ENCODE data around the gene OR11G2. TPM values are rescaled to one million over a fixed set of nuclear protein-coding genes. Genes with fewer than 3 reads are reported as not detected.

OR11G2 gene
- total and polyA plus RNA-seq, 2 of the 8 experiments (the other 6 are each of a cell fraction or from before 2014, with no cell fraction given) = not detected

DNA sequence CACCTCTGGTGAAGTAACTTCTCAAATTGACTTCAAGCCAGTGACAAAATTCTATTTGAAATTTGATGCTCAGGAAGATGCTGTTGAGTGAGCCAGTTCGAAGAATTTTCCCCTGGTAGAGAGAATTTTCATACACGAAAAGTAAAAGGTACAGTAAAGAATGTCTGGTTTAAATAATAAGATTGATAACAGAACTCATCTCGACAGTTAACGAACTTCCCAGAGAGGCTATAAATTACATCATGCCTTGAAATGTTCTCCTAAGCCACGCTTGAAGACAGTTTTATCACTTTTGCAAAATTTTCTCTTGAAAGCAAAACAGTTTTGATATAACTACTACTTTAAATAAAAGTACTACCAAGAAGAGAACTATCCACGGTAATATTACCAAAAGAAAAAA lies 14.4 kb upstream of the OR11G2 start:
- DNase-seq (ENCODE audit: low read depth in 1 of 2, low spot score in 2 of 2) (no peak), FAIRE-seq (no peak)
- Histone ChIP-seq H2AFZ (ENCODE audit: low read length) (no peak overlapping the region), H3K27ac (ENCODE audit: low read depth, low read length) (no peak overlapping the region), H3K27me3 (replicated peaks in 1 of 4; ENCODE audit: control insufficient read depth in 3 of 4, extremely low read depth in 1 of 4, insufficient read depth in 3 of 4, low read length in 3 of 4) (no peaks in the 10 kb centered on the region), H4K91ac (replicated peaks; ENCODE audit: insufficient read length, low read length) (no peak overlapping the region), H2AK5ac (ENCODE audit: low read depth, low read length) (no peak overlapping the region), H4K8ac (ENCODE audit: extremely low read depth, insufficient read depth, low read length) (no peak overlapping the region), H2BK15ac (ENCODE audit: low read length) (no peak overlapping the region), H3K9me3 (ENCODE audit: insufficient read depth in 2 of 2, low read depth in 1 of 2, low read length in 1 of 2) (peaks cover 46 to 56% of the 10 kb centered on the region in 2 experiments), H3K4ac (replicated peaks; ENCODE audit: insufficient read length, low read depth, low read length) (no peak overlapping the region), H2BK5ac (ENCODE audit: low read depth, low read length) (no peak overlapping the region), H3K4me2 (ENCODE audit: insufficient read depth in 1 of 2, low read depth in 2 of 2, low read length in 2 of 2) (no peak overlapping the region), H3K23ac (ENCODE audit: insufficient read length) (no peak overlapping the region), H3K14ac (ENCODE audit: insufficient read length) (no peak overlapping the region), H3K18ac (ENCODE audit: extremely low read depth, low read length) (no peak overlapping the region), H2BK20ac (ENCODE audit: low read length) (no peak overlapping the region), H3K56ac (replicated peaks; ENCODE audit: insufficient read length, low read depth, low read length) (no peak overlapping the region), H3K79me1 (ENCODE audit: low read depth, low read length) (no peaks in the 10 kb centered on the region), H4K20me1 (replicated peaks in 1 of 2; ENCODE audit: control insufficient read depth in 1 of 2, insufficient read depth in 2 of 2, low read length in 2 of 2) (no peaks in the 10 kb centered on the region), H3K23me2 (ENCODE audit: low read depth, low read length) (peaks cover 2% of the 10 kb centered on the region; the same call in 1 of the 2 replicates), H2BK12ac (ENCODE audit: low read depth, low read length) (no peak overlapping the region), H3K36me3 (ENCODE audit: control insufficient read depth in 2 of 4, insufficient read depth in 4 of 4, low read length in 3 of 4) (no peaks in the 10 kb centered on the region), H3K4me3 (ENCODE audit: extremely low read depth in 1 of 4, insufficient read depth in 2 of 4, low read depth in 3 of 4, low read length in 4 of 4) (no peak overlapping the region), H3K9ac (replicated peaks in 1 of 4; ENCODE audit: extremely low read depth in 1 of 4, low read depth in 3 of 4, low read length in 3 of 4) (no peak overlapping the region), H3K4me1 (replicated peaks in 1 of 4; ENCODE audit: control insufficient read depth in 3 of 4, insufficient read depth in 4 of 4, low read length in 3 of 4) (no peaks in the 10 kb centered on the region), H4K5ac (ENCODE audit: insufficient read length, low read depth, low read length) (no peak overlapping the region), H2BK120ac (replicated peaks; ENCODE audit: low read depth, low read length) (no peak overlapping the region), H3K79me2 (ENCODE audit: control insufficient read depth in 1 of 2, insufficient read depth in 2 of 2, low read length in 2 of 2) (no peaks in the 10 kb centered on the region)
- ChIA-PET POLR2A (ENCODE audit: partially characterized antibody) (no interaction called here), CTCF (ENCODE audit: partially characterized antibody) (no interaction called here)
- TF ChIP-seq ASH2L (IDR thresholded peaks at IDR 0.05; ENCODE audit: low read length) = no peak
- no peak for TF ChIP-seq CBX8 (IDR thresholded peaks at IDR 0.05; ENCODE audit: borderline replicate concordance, low read depth, low read length)
- no peak for TF ChIP-seq NRF1 (IDR thresholded peaks at IDR 0.05; ENCODE audit: low read depth, low read length)
- no peak for TF ChIP-seq BCL11A (IDR thresholded peaks at IDR 0.05; ENCODE audit: low read depth in 2 of 2, low read length in 2 of 2)
- TF ChIP-seq NANOG (IDR thresholded peaks at IDR 0.05; ENCODE audit: insufficient read depth, low read depth, low read length, poor library complexity, severe bottlenecking) = no peak
- TF ChIP-seq, protein P1, sequence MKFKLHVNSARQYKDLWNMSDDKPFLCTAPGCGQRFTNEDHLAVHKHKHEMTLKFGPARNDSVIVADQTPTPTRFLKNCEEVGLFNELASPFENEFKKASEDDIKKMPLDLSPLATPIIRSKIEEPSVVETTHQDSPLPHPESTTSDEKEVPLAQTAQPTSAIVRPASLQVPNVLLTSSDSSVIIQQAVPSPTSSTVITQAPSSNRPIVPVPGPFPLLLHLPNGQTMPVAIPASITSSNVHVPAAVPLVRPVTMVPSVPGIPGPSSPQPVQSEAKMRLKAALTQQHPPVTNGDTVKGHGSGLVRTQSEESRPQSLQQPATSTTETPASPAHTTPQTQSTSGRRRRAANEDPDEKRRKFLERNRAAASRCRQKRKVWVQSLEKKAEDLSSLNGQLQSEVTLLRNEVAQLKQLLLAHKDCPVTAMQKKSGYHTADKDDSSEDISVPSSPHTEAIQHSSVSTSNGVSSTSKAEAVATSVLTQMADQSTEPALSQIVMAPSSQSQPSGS (IDR thresholded peaks at IDR 0.05; ENCODE audit: low read length) = no peak
- no peak for TF ChIP-seq CBX5 (IDR thresholded peaks at IDR 0.05; ENCODE audit: low read depth, low read length)
- no peak for TF ChIP-seq CHD1 (IDR thresholded peaks at IDR 0.05; ENCODE audit: low read depth, low read length)
- no peak for TF ChIP-seq SIRT6 (IDR thresholded peaks at IDR 0.05; ENCODE audit: low read length)
- no peak for TF ChIP-seq CHD2 (IDR thresholded peaks at IDR 0.05; ENCODE audit: low read length)
- TF ChIP-seq SIN3A (conservative IDR thresholded peaks at IDR 0.05 in 1 of 2, IDR thresholded peaks at IDR 0.05 in 1 of 2; ENCODE audit: low read depth in 1 of 2, low read length in 2 of 2) = no peak
- no peak for TF ChIP-seq RXRA (IDR thresholded peaks at IDR 0.05; ENCODE audit: insufficient read depth, low read depth, low read length)
- no peak for TF ChIP-seq KDM5A (IDR thresholded peaks at IDR 0.05; ENCODE audit: low read length)
- 66% methylated on average over 6 of the region's 6 CpGs; no CpG with 5 or more reads in 1 of the 2 experiments for WGBS, 2 experiments (ENCODE audit: extremely low coverage in 1 of 2, insufficient coverage in 1 of 2, insufficient read length in 1 of 2, insufficient replicate concordance in 2 of 2, low coverage in 1 of 2, low lambda C conversion rate in 2 of 2, missing lambda C conversion rate in 1 of 2)
